GM12878 (cell line): Measurements from ENCODE around the gene ABR. TPM values are rescaled to one million over a fixed set of nuclear protein-coding genes. Genes with fewer than 3 reads are reported as not detected.

Experiments
- ASH2L ChIP-seq: fragments of 300-600, 200-600 bp; sonication (generic); IDR thresholded peaks from 2 replicates; pipeline ENCODE4 v1.6.1; 2017; ENCODE audit warnings: low read depth, mild to moderate bottlenecking, borderline replicate concordance
- BACH1 ChIP-seq: fragments of 450-650 bp; IDR thresholded peaks from 2 replicates; pipeline ENCODE4 v1.6.1; 2017; ENCODE audit warnings: mild to moderate bottlenecking, borderline replicate concordance
- BCL11A ChIP-seq: IDR thresholded peaks from 2 replicates; pipeline ENCODE4 v1.6.1; 2011; ENCODE audit warnings: low read depth, low read length
- CBFB ChIP-seq: IDR thresholded peaks from 2 replicates; pipeline ENCODE4 v1.6.1; 2016; ENCODE audit warnings: antibody characterized with exemption, low read depth
- CHD1 ChIP-seq: IDR thresholded peaks from 2 replicates; pipeline ENCODE4 v1.6.1; 2012; ENCODE audit warnings: low read depth, low read length, improper control_type of control experiment
- CREB1 ChIP-seq: IDR thresholded peaks from 2 replicates; pipeline ENCODE4 v1.6.1; 2012; ENCODE audit warnings: low read depth, mild to moderate bottlenecking, inconsistent platforms
- DPF2 ChIP-seq: fragments of 450-650 bp; IDR thresholded peaks from 2 replicates; pipeline ENCODE4 v1.6.1; 2017; ENCODE audit warnings: mild to moderate bottlenecking
- E4F1 ChIP-seq: fragments of 450-650 bp; IDR thresholded peaks from 2 replicates; pipeline ENCODE4 v1.6.1; 2018; ENCODE audit warnings: borderline replicate concordance, mild to moderate bottlenecking; ENCODE audit not compliant: partially characterized antibody
- ELK1 ChIP-seq: IDR thresholded peaks from 2 replicates; pipeline ENCODE4 v1.6.1; 2012; ENCODE audit warnings: low read depth, low read length, improper control_type of control experiment
- FOS ChIP-seq: IDR thresholded peaks from 3 replicates; pipeline ENCODE4 v1.6.1; 2011; ENCODE audit warnings: borderline replicate concordance; ENCODE audit not compliant: insufficient read length; ENCODE audit errors: extremely low read depth
- HDAC6 ChIP-seq: fragments of 200-600 bp; sonication (generic); IDR thresholded peaks from one replicate; pipeline ENCODE4 v1.8.0; 2017; ENCODE audit warnings: antibody characterized with exemption; ENCODE audit not compliant: unreplicated experiment
- IKZF1 ChIP-seq: fragments of 450-650 bp; conservative IDR thresholded peaks from 2 replicates; pipeline ENCODE4 v1.6.1; 2017; ENCODE audit warnings: antibody characterized with exemption, mild to moderate bottlenecking
- IRF4 ChIP-seq: IDR thresholded peaks from 2 replicates; pipeline ENCODE4 v1.6.1; 2011; ENCODE audit warnings: low read depth, low read length
- KAT2A ChIP-seq: conservative IDR thresholded peaks from 2 replicates; pipeline ENCODE4 v1.6.1; 2011; ENCODE audit warnings: low read depth, low read length; ENCODE audit not compliant: control insufficient read depth
- KDM1A ChIP-seq: fragments of 200-600 bp; sonication (generic); IDR thresholded peaks from 2 replicates; pipeline ENCODE4 v1.6.1; 2016; ENCODE audit warnings: borderline replicate concordance
- KLF5 ChIP-seq: fragments of 450-650 bp; IDR thresholded peaks from 2 replicates; pipeline ENCODE4 v1.6.1; 2014; ENCODE audit warnings: mild to moderate bottlenecking; ENCODE audit not compliant: partially characterized antibody
- MEF2B ChIP-seq: fragments of 450-650 bp; IDR thresholded peaks from 2 replicates; pipeline ENCODE4 v1.6.1; 2018; ENCODE audit warnings: mild to moderate bottlenecking, moderate library complexity; ENCODE audit not compliant: partially characterized antibody, poor library complexity, severe bottlenecking
- MXI1 ChIP-seq: fragments of 150-350 bp; IDR thresholded peaks from 2 replicates; pipeline ENCODE4 v1.6.1; 2011; ENCODE audit warnings: low read depth, mild to moderate bottlenecking, inconsistent platforms, low read length, improper control_type of control experiment
- NFIC ChIP-seq: IDR thresholded peaks from 2 replicates; pipeline ENCODE4 v1.6.1; 2012; ENCODE audit warnings: low read depth, mild to moderate bottlenecking, inconsistent platforms, low read length, moderate library complexity
- NR2F1 ChIP-seq: fragments of 450-650 bp; conservative IDR thresholded peaks from 2 replicates; pipeline ENCODE4 v1.6.1; 2017; ENCODE audit warnings: mild to moderate bottlenecking
- PKNOX1 ChIP-seq: fragments of 450-650 bp; IDR thresholded peaks from 2 replicates; pipeline ENCODE4 v1.6.1; 2016; ENCODE audit warnings: mild to moderate bottlenecking
- POLR2A ChIP-seq: IDR thresholded peaks from 2 replicates; pipeline ENCODE4 v1.6.1; 2011; ENCODE audit warnings: low read depth, mild to moderate bottlenecking, low read length
- RAD21 ChIP-seq: IDR thresholded peaks from 2 replicates; pipeline ENCODE4 v1.6.1; 2011; ENCODE audit warnings: mild to moderate bottlenecking, low read depth, low read length, moderate library complexity; ENCODE audit not compliant: insufficient read depth
- RAD51 ChIP-seq: fragments of 450-650 bp; IDR thresholded peaks from 2 replicates; pipeline ENCODE4 v1.6.1; 2016; ENCODE audit warnings: moderate library complexity, mild to moderate bottlenecking, inconsistent platforms
- RBBP5 ChIP-seq: fragments of 200-600 bp; sonication (generic); conservative IDR thresholded peaks from 2 replicates; pipeline ENCODE4 v1.6.1; 2016
- RCOR1 ChIP-seq: conservative IDR thresholded peaks from 2 replicates; pipeline ENCODE4 v1.6.1; 2012; ENCODE audit warnings: low read depth, low read length, improper control_type of control experiment
- RUNX3 ChIP-seq: IDR thresholded peaks from 2 replicates; pipeline ENCODE4 v1.6.1; 2012; ENCODE audit warnings: low read length, inconsistent platforms
- TCF12 ChIP-seq: IDR thresholded peaks from 2 replicates; pipeline ENCODE4 v1.6.1; 2011; ENCODE audit warnings: low read depth, mild to moderate bottlenecking, low read length
- YY1 ChIP-seq: IDR thresholded peaks from 2 replicates; pipeline ENCODE4 v1.6.1; 2011; ENCODE audit warnings: low read depth, mild to moderate bottlenecking, low read length
- ZNF24 ChIP-seq: fragments of 450-650 bp; IDR thresholded peaks from 2 replicates; pipeline ENCODE4 v1.6.1; 2017; ENCODE audit warnings: antibody characterized with exemption, mild to moderate bottlenecking
- ZSCAN29 ChIP-seq: fragments of 450-650 bp; IDR thresholded peaks from 2 replicates; pipeline ENCODE4 v1.6.1; 2017; ENCODE audit warnings: mild to moderate bottlenecking, moderate library complexity
- polyA plus RNA-seq, 11 experiments: library from polyadenylated mRNA; depleted of rRNA in 4 of 11; unstranded in 6 of 11; stranded (reverse) in 5 of 11; fragments of >200 nt; fragmentation: Nextera tagmentation in 4 of 11; fragmentation: Illumina TruSeq in 1 of 11; extraction: Ambion mirVana in 4 of 11; extraction: Trizol in 1 of 11; gene quantifications; 1 replicate in 1 of 11; 2 replicates in 10 of 11; pipeline versions ENCODE4 v1.2.1 to v1.2.3, GENCODE V29; 2011 to 2016; ENCODE audit warnings: inconsistent platforms in 2 of 11, missing spikeins in 2 of 11, low read depth in 1 of 11
- total RNA-seq, 4 experiments: library from RNA; depleted of rRNA in 3 of 4; stranded (reverse); fragments of >200 nt in 3 of 4; fragmentation: Illumina TruSeq in 1 of 4; extraction: Trizol in 1 of 4; gene quantifications; 2 replicates each; pipeline versions ENCODE4 v1.2.1 to v1.2.3, GENCODE V29; 2013 to 2021

The ABR gene
- total and polyA plus RNA-seq, 10 of the 15 experiments (the other 5 are each of a cell fraction or from before 2014, with no cell fraction given): 1.4 to 112 (median 30.0) TPM

GRCh38 chr17:1206026-1206777 lies 26.4 kb upstream of the ABR start (continued):
- no peak for TF ChIP-seq E4F1
- TF ChIP-seq IKZF1: peak; percentile 83
- TF ChIP-seq NFIC: no peak
- no peak for TF ChIP-seq MEF2B
- no peak for TF ChIP-seq IRF4
- peak; percentile 50; the same call in 1 of the 2 replicates for TF ChIP-seq DPF2
- TF ChIP-seq BCL11A: no peak
- no peak for TF ChIP-seq RBBP5
- peak; percentile 88 for TF ChIP-seq RUNX3
- TF ChIP-seq BACH1: no peak
- no peak for TF ChIP-seq ELK1
- 0 out of 2 replicates have a peak, but pooled peaks have one; percentile 10 for TF ChIP-seq TCF12
- TF ChIP-seq KAT2A: no peak
- no peak for TF ChIP-seq RCOR1
- TF ChIP-seq RAD21: no peak
- TF ChIP-seq ZNF24: no peak
- no peak for TF ChIP-seq CHD1
- no peak for TF ChIP-seq ZSCAN29
- no peak for TF ChIP-seq KDM1A
- TF ChIP-seq PKNOX1: peak; percentile 78
- no peak for TF ChIP-seq HDAC6
- TF ChIP-seq ASH2L: no peak
- TF ChIP-seq CBFB: 0 out of 2 replicates have a peak, but pooled peaks have one; percentile 44
- TF ChIP-seq KLF5: no peak
- TF ChIP-seq CREB1: no peak
- TF ChIP-seq MXI1: no peak
- TF ChIP-seq FOS: no peak
- no peak for TF ChIP-seq YY1
- TF ChIP-seq POLR2A: no peak
- TF ChIP-seq NR2F1: no peak
- no peak for TF ChIP-seq RAD51
